ENCODE measurements around the gene DENND1B. TPM values are rescaled to one million over a fixed set of nuclear protein-coding genes. Genes with fewer than 3 reads are reported as not detected.

DENND1B gene
- polyA plus RNA-seq, 1 of the 3 experiments (the other 2 are of a cell fraction) = 1.4 TPM

DNA sequence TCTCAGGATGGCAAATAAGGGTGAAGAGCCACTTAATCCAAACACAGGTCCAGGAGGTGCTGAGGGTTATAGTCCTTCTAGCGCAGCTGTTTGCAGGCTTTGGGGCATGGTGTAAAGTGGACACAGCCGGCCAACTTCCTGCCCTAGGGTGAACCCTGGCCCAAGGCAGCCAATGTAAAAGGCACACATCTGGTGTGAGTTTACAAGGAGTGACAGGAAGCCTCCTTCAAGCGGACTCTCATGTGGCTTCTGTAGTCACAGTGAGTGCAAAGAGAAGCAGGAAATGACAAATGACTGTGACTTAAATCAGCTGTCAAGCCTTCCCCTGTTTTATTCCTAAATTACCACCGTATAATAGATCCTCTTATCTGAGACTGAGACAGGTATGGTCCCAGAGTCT is 294.2 kb downstream of the DENND1B start:
- H3K9me3 ChIP-seq = no peaks in the 10 kb centered on the region
- no peaks in the 10 kb centered on the region for H3K79me2 ChIP-seq (ENCODE audit: insufficient read depth)
- H3K9me2 ChIP-seq = no peaks in the 10 kb centered on the region
- no peaks in the 10 kb centered on the region for H3K27me3 ChIP-seq (ENCODE audit: insufficient read depth)
- DNase-seq = no peak
- H3K4me2 ChIP-seq = no peak overlapping the region
- H4K20me1 ChIP-seq (ENCODE audit: insufficient read depth) = no peaks in the 10 kb centered on the region
- no peaks in the 10 kb centered on the region for H3F3A ChIP-seq (replicated peaks; ENCODE audit: insufficient read depth)
- ChIA-PET POLR2A (no interaction called here), CTCF (interaction anchor here (0.7 kb wide), 1 partner anchor 435 kb away, joined by 3 read pairs; no protein-coding TSS in a partner anchor)
- peaks cover 0 to 5% of the 10 kb centered on the region in 2 experiments; a peak in 2 of 4 replicates for H3K4me1 ChIP-seq (ENCODE audit: control insufficient read depth in 1 of 2, insufficient read depth in 2 of 2, low read depth in 1 of 2, low read length in 1 of 2)
- 60% methylated on average over 4 of the region's 4 CpGs for WGBS (ENCODE audit: low lambda C conversion rate)
- no peak overlapping the region for H3K27ac ChIP-seq (ENCODE audit: low read depth in 2 of 2, low read length in 1 of 2)
- H3K4me3 ChIP-seq (ENCODE audit: low read depth in 2 of 2, low read length in 1 of 2) = no peak overlapping the region
- TF ChIP-seq TEAD4 (IDR thresholded peaks at IDR 0.05; ENCODE audit: borderline replicate concordance, insufficient read depth) (no peak), JUND (IDR thresholded peaks at IDR 0.05) (no peak), MEF2A (IDR thresholded peaks at IDR 0.05; ENCODE audit: borderline replicate concordance, low read depth) (no peak), RFX5 (IDR thresholded peaks at IDR 0.05; ENCODE audit: low read length) (no peak), MXI1 (IDR thresholded peaks at IDR 0.05; ENCODE audit: low read depth, low read length) (no peak), GABPA (IDR thresholded peaks at IDR 0.05; ENCODE audit: low read depth) (no peak), FOXJ3 (CRISPR knock-in tag; IDR thresholded peaks at IDR 0.05) (no peak), EP300 (IDR thresholded peaks at IDR 0.05; ENCODE audit: borderline replicate concordance in 1 of 2, low read depth in 1 of 2, low read length in 1 of 2) (no peak), FOSL2 (IDR thresholded peaks at IDR 0.05; ENCODE audit: borderline replicate concordance, low read depth) (no peak), RXRA (IDR thresholded peaks at IDR 0.05; ENCODE audit: borderline replicate concordance, low read depth) (no peak), SIN3A (IDR thresholded peaks at IDR 0.05; ENCODE audit: borderline replicate concordance, low read depth, low read length) (no peak), RAD21 (IDR thresholded peaks at IDR 0.05; ENCODE audit: low read length) (no peak), NFIC (IDR thresholded peaks at IDR 0.05; ENCODE audit: borderline replicate concordance) (no peak), TAF1 (IDR thresholded peaks at IDR 0.05; ENCODE audit: borderline replicate concordance, low read depth, low read length) (no peak), GATA2 (CRISPR knock-in tag; IDR thresholded peaks at IDR 0.05) (no peak)
- TF ChIP-seq, protein P1, sequence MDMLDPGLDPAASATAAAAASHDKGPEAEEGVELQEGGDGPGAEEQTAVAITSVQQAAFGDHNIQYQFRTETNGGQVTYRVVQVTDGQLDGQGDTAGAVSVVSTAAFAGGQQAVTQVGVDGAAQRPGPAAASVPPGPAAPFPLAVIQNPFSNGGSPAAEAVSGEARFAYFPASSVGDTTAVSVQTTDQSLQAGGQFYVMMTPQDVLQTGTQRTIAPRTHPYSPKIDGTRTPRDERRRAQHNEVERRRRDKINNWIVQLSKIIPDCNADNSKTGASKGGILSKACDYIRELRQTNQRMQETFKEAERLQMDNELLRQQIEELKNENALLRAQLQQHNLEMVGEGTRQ (IDR thresholded peaks at IDR 0.05; ENCODE audit: borderline replicate concordance, low read depth, low read length) = no peak
- TF ChIP-seq, protein P2, sequence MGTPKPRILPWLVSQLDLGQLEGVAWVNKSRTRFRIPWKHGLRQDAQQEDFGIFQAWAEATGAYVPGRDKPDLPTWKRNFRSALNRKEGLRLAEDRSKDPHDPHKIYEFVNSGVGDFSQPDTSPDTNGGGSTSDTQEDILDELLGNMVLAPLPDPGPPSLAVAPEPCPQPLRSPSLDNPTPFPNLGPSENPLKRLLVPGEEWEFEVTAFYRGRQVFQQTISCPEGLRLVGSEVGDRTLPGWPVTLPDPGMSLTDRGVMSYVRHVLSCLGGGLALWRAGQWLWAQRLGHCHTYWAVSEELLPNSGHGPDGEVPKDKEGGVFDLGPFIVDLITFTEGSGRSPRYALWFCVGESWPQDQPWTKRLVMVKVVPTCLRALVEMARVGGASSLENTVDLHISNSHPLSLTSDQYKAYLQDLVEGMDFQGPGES (IDR thresholded peaks at IDR 0.05; ENCODE audit: low read depth, low read length) = no peak
- TF ChIP-seq, protein P3, sequence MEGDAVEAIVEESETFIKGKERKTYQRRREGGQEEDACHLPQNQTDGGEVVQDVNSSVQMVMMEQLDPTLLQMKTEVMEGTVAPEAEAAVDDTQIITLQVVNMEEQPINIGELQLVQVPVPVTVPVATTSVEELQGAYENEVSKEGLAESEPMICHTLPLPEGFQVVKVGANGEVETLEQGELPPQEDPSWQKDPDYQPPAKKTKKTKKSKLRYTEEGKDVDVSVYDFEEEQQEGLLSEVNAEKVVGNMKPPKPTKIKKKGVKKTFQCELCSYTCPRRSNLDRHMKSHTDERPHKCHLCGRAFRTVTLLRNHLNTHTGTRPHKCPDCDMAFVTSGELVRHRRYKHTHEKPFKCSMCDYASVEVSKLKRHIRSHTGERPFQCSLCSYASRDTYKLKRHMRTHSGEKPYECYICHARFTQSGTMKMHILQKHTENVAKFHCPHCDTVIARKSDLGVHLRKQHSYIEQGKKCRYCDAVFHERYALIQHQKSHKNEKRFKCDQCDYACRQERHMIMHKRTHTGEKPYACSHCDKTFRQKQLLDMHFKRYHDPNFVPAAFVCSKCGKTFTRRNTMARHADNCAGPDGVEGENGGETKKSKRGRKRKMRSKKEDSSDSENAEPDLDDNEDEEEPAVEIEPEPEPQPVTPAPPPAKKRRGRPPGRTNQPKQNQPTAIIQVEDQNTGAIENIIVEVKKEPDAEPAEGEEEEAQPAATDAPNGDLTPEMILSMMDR (IDR thresholded peaks at IDR 0.05) = no peak
- no peaks in the 10 kb centered on the region for H3K36me3 ChIP-seq (replicated peaks in 1 of 2; ENCODE audit: control insufficient read depth in 1 of 2, insufficient read depth in 2 of 2, low read length in 1 of 2)
- no peak overlapping the region for H3K9ac ChIP-seq
- H2AFZ ChIP-seq (ENCODE audit: low read depth) = no peak overlapping the region
